HL-60 (cell line): ENCODE results near the gene SNAPC4.

ENCODE experiments used
- GABPA ChIP-seq: IDR thresholded peaks from 2 replicates; pipeline ENCODE4 v1.6.1; 2012; ENCODE audit warnings: low read depth
- TF ChIP-seq, protein P1 (sequence below): IDR thresholded peaks from one replicate; pipeline ENCODE4 v1.5.1; 2011; ENCODE audit warnings: low read length, control low read depth, inconsistent platforms; ENCODE audit not compliant: insufficient read depth

GRCh38 chr9:136431782-136432350 lies 31.9 kb upstream of the SNAPC4 start:
- TF ChIP-seq GABPA: no peak
- TF ChIP-seq, protein P1, sequence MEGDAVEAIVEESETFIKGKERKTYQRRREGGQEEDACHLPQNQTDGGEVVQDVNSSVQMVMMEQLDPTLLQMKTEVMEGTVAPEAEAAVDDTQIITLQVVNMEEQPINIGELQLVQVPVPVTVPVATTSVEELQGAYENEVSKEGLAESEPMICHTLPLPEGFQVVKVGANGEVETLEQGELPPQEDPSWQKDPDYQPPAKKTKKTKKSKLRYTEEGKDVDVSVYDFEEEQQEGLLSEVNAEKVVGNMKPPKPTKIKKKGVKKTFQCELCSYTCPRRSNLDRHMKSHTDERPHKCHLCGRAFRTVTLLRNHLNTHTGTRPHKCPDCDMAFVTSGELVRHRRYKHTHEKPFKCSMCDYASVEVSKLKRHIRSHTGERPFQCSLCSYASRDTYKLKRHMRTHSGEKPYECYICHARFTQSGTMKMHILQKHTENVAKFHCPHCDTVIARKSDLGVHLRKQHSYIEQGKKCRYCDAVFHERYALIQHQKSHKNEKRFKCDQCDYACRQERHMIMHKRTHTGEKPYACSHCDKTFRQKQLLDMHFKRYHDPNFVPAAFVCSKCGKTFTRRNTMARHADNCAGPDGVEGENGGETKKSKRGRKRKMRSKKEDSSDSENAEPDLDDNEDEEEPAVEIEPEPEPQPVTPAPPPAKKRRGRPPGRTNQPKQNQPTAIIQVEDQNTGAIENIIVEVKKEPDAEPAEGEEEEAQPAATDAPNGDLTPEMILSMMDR: no peak
